ENCODE measurements around the gene THAP8. TPM values are rescaled to one million over a fixed set of nuclear protein-coding genes. Genes with fewer than 3 reads are reported as not detected.

Gene THAP8
- total RNA-seq, 1 donor from 2014 or later = 4.2 TPM

GRCh38 chr19:36003284-36003683 lies 50.8 kb downstream of the THAP8 start:
- Histone ChIP-seq H3K9me3 (replicated peaks) (no peaks in the 10 kb centered on the region), H3K27me3 (ENCODE audit: low read depth) (no peaks in the 10 kb centered on the region), H3K36me3 (peaks cover 11% of the 10 kb centered on the region), H3K27ac (replicated peaks) (no peak overlapping the region), H3K4me1 (peaks cover 16% of the 10 kb centered on the region), H3K4me3 (no peak overlapping the region)
- no peak for TF ChIP-seq CTCF (IDR thresholded peaks at IDR 0.05; ENCODE audit: borderline replicate concordance)
- intact Hi-C loops (cut with micrococcal nuclease) = no loop called here
- DNase-seq = no peak

- H3K9me3 ChIP-seq (replicated peaks) = no peaks in the 10 kb centered on the region
- intact Hi-C loops (cut with micrococcal nuclease) = no loop called here
- no peak overlapping the region for H3K27ac ChIP-seq (replicated peaks)
- H3K4me3 ChIP-seq = no peak overlapping the region
- H3K4me1 ChIP-seq = peaks cover 22% of the 10 kb centered on the region
- no peaks in the 10 kb centered on the region for H3K27me3 ChIP-seq (ENCODE audit: low read depth)
- TF ChIP-seq CTCF (IDR thresholded peaks at IDR 0.05; ENCODE audit: borderline replicate concordance) = no peak
- H3K36me3 ChIP-seq = peaks cover 20% of the 10 kb centered on the region
- no peak for DNase-seq
These were observed 52.5 kb downstream of the THAP8 start for GRCh38 chr19:36001605-36002004.

GRCh38 chr19:35996777-35997176 lies 57.3 kb downstream of the THAP8 start:
- no peak for TF ChIP-seq CTCF (IDR thresholded peaks at IDR 0.05; ENCODE audit: borderline replicate concordance)
- H3K36me3 ChIP-seq = peaks cover 20% of the 10 kb centered on the region
- no peaks in the 10 kb centered on the region for H3K9me3 ChIP-seq (replicated peaks)
- no peak for DNase-seq
- H3K4me3 ChIP-seq = peak overlapping the region; percentile 97
- intact Hi-C loops (cut with micrococcal nuclease) = no loop called here
- H3K27ac ChIP-seq (replicated peaks) = no peak overlapping the region
- no peaks in the 10 kb centered on the region for H3K27me3 ChIP-seq (ENCODE audit: low read depth)
- H3K4me1 ChIP-seq = peaks cover 49% of the 10 kb centered on the region

- intact Hi-C loops (cut with micrococcal nuclease) = no loop called here
- no peaks in the 10 kb centered on the region for H3K9me3 ChIP-seq (replicated peaks)
- peak within 1 kb of the TSS; percentile 93 for H3K27ac ChIP-seq (replicated peaks)
- TF ChIP-seq CTCF (IDR thresholded peaks at IDR 0.05; ENCODE audit: borderline replicate concordance) = no peak
- peaks cover 16% of the 10 kb centered on the region for H3K36me3 ChIP-seq
- no peaks in the 10 kb centered on the region for H3K27me3 ChIP-seq (ENCODE audit: low read depth)
- peak; percentile 98 for DNase-seq
- peak within 1 kb of the TSS; percentile 97 for H3K4me3 ChIP-seq
- H3K4me1 ChIP-seq = peaks cover 49% of the 10 kb centered on the region
These were observed 58.8 kb downstream of the THAP8 start, which contains the start of gene SDHAF1 for GRCh38 chr19:35995048-35995993. Gene SDHAF1 (plus strand): TSS chr19:35995188. CDS start chr19:35995275, 87 bp downstream.

- H3K27ac ChIP-seq (replicated peaks) = peak overlapping the region; percentile 93
- peak; percentile 36 for TF ChIP-seq CTCF (IDR thresholded peaks at IDR 0.05; ENCODE audit: borderline replicate concordance)
These were observed 60.0 kb downstream of the THAP8 start for GRCh38 chr19:35993923-35994598.

More at GRCh38 chr19:35993923-35994598, 60.0 kb downstream of the THAP8 start:
- Histone ChIP-seq H3K36me3 (peaks cover 16% of the 10 kb centered on the region), H3K4me3 (peak overlapping the region; percentile 97), H3K9me3 (replicated peaks) (no peaks in the 10 kb centered on the region), H3K27me3 (ENCODE audit: low read depth) (peaks cover 4% of the 10 kb centered on the region), H3K4me1 (peaks cover 38% of the 10 kb centered on the region)
- intact Hi-C loops (cut with micrococcal nuclease) = no loop called here
- peak; percentile 41 for DNase-seq
